Measurements from ENCODE around the gene MME.

- TF ChIP-seq BRCA1 (IDR thresholded peaks at IDR 0.05; ENCODE audit: low read depth, low read length) (no peak), CTCF (IDR thresholded peaks at IDR 0.05; ENCODE audit: control extremely low read depth in 1 of 3, insufficient read depth in 1 of 3, low read depth in 1 of 3, low read length in 3 of 3) (no peak), ZNF274 (IDR thresholded peaks at IDR 0.05; ENCODE audit: borderline replicate concordance, extremely low read depth, low read length) (no peak), CREB1 (IDR thresholded peaks at IDR 0.05) (no peak), USF2 (IDR thresholded peaks at IDR 0.05; ENCODE audit: low read length) (no peak), YY1 (IDR thresholded peaks at IDR 0.05; ENCODE audit: low read depth, low read length) (no peak), JUND (IDR thresholded peaks at IDR 0.05; ENCODE audit: low read length) (no peak), CTBP2 (IDR thresholded peaks at IDR 0.05; ENCODE audit: borderline replicate concordance, insufficient read depth, insufficient read length, low read length) (no peak), POLR2A (IDR thresholded peaks at IDR 0.05; ENCODE audit: control extremely low read depth in 1 of 2, low read depth in 2 of 2, low read length in 2 of 2) (no peak), MAFK (IDR thresholded peaks at IDR 0.05; ENCODE audit: low read depth, low read length) (no peak), GABPA (IDR thresholded peaks at IDR 0.05; ENCODE audit: borderline replicate concordance, insufficient read depth, low read length) (no peak), ATF3 (IDR thresholded peaks at IDR 0.05; ENCODE audit: insufficient read depth, low read depth, low read length) (no peak)
These were observed 138.3 kb downstream of the MME start for GRCh38 chr3:155218462-155218861.

Measured in H1 (cell line).